Activated CD8-positive, alpha-beta memory T cell treated with anti-CD3 and anti-CD28 coated beads for 1 hour (primary cell): ENCODE data around the gene ITPR3.

Experiments used
- DNase-seq, 2 donors: peaks; one replicate each; pipeline ENCODE4 v3.0.0-alpha.2; 2020; ENCODE audit warnings: low read depth in 1 of 2; ENCODE audit errors: extremely low read depth in 1 of 2

Gene ITPR3

GRCh38 chr6:33683576-33684427 lies 62.7 kb downstream of the ITPR3 start:
- DNase-seq = no peak

- DNase-seq = no peak
Measured at GRCh38 chr6:33684428-33684896, 63.3 kb downstream of the ITPR3 start.

GRCh38 chr6:33684983-33685382 lies 63.9 kb downstream of the ITPR3 start:
- DNase-seq = no peak

GRCh38 chr6:33685411-33686224 lies 64.5 kb downstream of the ITPR3 start:
- DNase-seq = no peak

- DNase-seq = no peak
Measured at GRCh38 chr6:33686225-33686924, 65.3 kb downstream of the ITPR3 start.

GRCh38 chr6:33686981-33687975 lies 66.2 kb downstream of the ITPR3 start:
- DNase-seq = no peak

- DNase-seq = no peak
Measured at GRCh38 chr6:33688006-33688405, 66.9 kb downstream of the ITPR3 start.

GRCh38 chr6:33688451-33689147 lies 67.5 kb downstream of the ITPR3 start:
- no peak for DNase-seq

- DNase-seq = no peak
Measured at GRCh38 chr6:33689148-33689494, 68.0 kb downstream of the ITPR3 start.

- no peak for DNase-seq
Measured at GRCh38 chr6:33689879-33690278, 68.8 kb downstream of the ITPR3 start.

- DNase-seq = no peak
Measured at GRCh38 chr6:33690766-33691165, 69.6 kb downstream of the ITPR3 start.

GRCh38 chr6:33691456-33692077 lies 70.4 kb downstream of the ITPR3 start:
- DNase-seq = no peak

GRCh38 chr6:33692078-33692759 lies 71.1 kb downstream of the ITPR3 start:
- no peak for DNase-seq

GRCh38 chr6:33692760-33693158 lies 71.6 kb downstream of the ITPR3 start:
- DNase-seq = peak; percentile 37 to 40

- DNase-seq = no peak
Measured at GRCh38 chr6:33693186-33694105, 72.3 kb downstream of the ITPR3 start.

GRCh38 chr6:33694401-33694931 lies 73.3 kb downstream of the ITPR3 start:
- peak; percentile 32 to 52 for DNase-seq

GRCh38 chr6:33694977-33695376 lies 73.9 kb downstream of the ITPR3 start:
- DNase-seq = no peak
